Measurements from ENCODE around the gene PIGS.

The PIGS gene

GRCh38 chr17:28573040-28573380 lies 1.7 kb upstream of the PIGS start:
- ChIA-PET POLR2A (no interaction called here), CTCF (interaction anchor here (5.8 kb wide), 1 partner anchor 24 kb away, joined by 38 read pairs; no protein-coding TSS in a partner anchor)
- DNase-seq (ENCODE audit: low read depth, low spot score): no peak
- no peak overlapping the region for H3K4me3 ChIP-seq (ENCODE audit: low read depth, low read length)
- TF ChIP-seq CTCF (IDR thresholded peaks at IDR 0.05; ENCODE audit: insufficient read depth, low read length, missing control alignments): no peak

GRCh38 chr17:28572259-28573039 lies 1.1 kb upstream of the PIGS start:
- DNase-seq (ENCODE audit: low read depth, low spot score): no peak
- H3K4me3 ChIP-seq (ENCODE audit: low read depth, low read length): peak overlapping the region; percentile 88
- CTCF ChIA-PET: interaction anchor here (1.3 to 5.8 kb wide), 6 partner anchors 9 to 40 kb away, joined by 3 to 38 read pairs (median 4); no protein-coding TSS in a partner anchor
- TF ChIP-seq CTCF (IDR thresholded peaks at IDR 0.05; ENCODE audit: insufficient read depth, low read length, missing control alignments): no peak
- POLR2A ChIA-PET: interaction anchor here (1.2 kb wide), 1 partner anchor 21 kb away, joined by 6 read pairs; no protein-coding TSS in a partner anchor

- ChIA-PET CTCF (interaction anchor here (1.1 to 5.8 kb wide), 8 partner anchors 8 to 76 kb away, joined by 3 to 38 read pairs (median 4); no protein-coding TSS in a partner anchor), POLR2A (interaction anchor here (0.7 to 1.3 kb wide), 6 partner anchors 18 to 39 kb away, joined by 3 to 6 read pairs (median 4); partner anchors contain the start of genes SPAG5 and UNC119)
- peak overlapping the region; percentile 88 for H3K4me3 ChIP-seq (ENCODE audit: low read depth, low read length)
- DNase-seq (ENCODE audit: low read depth, low spot score): no peak
- TF ChIP-seq CTCF (IDR thresholded peaks at IDR 0.05; ENCODE audit: insufficient read depth, low read length, missing control alignments): no peak
Observed at GRCh38 chr17:28570716-28571360, 486 bp downstream of the PIGS start.

- H3K4me3 ChIP-seq (ENCODE audit: low read depth, low read length): no peak overlapping the region
- ChIA-PET POLR2A (no interaction called here), CTCF (interaction anchor here (1.1 to 5.8 kb wide), 3 partner anchors 21 to 74 kb away, joined by 3 to 38 read pairs (median 12); no protein-coding TSS in a partner anchor)
- no peak for TF ChIP-seq CTCF (IDR thresholded peaks at IDR 0.05; ENCODE audit: insufficient read depth, low read length, missing control alignments)
- DNase-seq (ENCODE audit: low read depth, low spot score): no peak
Observed at GRCh38 chr17:28569446-28569845, 1.9 kb downstream of the PIGS start.

- no peak for DNase-seq (ENCODE audit: low read depth, low spot score)
- POLR2A ChIA-PET: no interaction called here
- no peak for TF ChIP-seq CTCF (IDR thresholded peaks at IDR 0.05; ENCODE audit: insufficient read depth, low read length, missing control alignments)
- no peak overlapping the region for H3K4me3 ChIP-seq (ENCODE audit: low read depth, low read length)
- CTCF ChIA-PET: interaction anchor here (0.5 to 5.8 kb wide), 3 partner anchors 8 to 26 kb away, joined by 3 to 38 read pairs (median 3); no protein-coding TSS in a partner anchor
Observed at GRCh38 chr17:28567604-28568003, 3.7 kb downstream of the PIGS start.

GRCh38 chr17:28563475-28563874 lies 7.8 kb downstream of the PIGS start:
- DNase-seq (ENCODE audit: low read depth, low spot score): peak; percentile 23
- ChIA-PET CTCF (interaction anchor here (1.0 kb wide), 1 partner anchor 29 kb away, joined by 6 read pairs; no protein-coding TSS in a partner anchor), POLR2A (no interaction called here)
- no peak for TF ChIP-seq CTCF (IDR thresholded peaks at IDR 0.05; ENCODE audit: insufficient read depth, low read length, missing control alignments)
- no peak overlapping the region for H3K4me3 ChIP-seq (ENCODE audit: low read depth, low read length)
